ENCODE results near the gene ADRA2C.

The ADRA2C gene

DNA sequence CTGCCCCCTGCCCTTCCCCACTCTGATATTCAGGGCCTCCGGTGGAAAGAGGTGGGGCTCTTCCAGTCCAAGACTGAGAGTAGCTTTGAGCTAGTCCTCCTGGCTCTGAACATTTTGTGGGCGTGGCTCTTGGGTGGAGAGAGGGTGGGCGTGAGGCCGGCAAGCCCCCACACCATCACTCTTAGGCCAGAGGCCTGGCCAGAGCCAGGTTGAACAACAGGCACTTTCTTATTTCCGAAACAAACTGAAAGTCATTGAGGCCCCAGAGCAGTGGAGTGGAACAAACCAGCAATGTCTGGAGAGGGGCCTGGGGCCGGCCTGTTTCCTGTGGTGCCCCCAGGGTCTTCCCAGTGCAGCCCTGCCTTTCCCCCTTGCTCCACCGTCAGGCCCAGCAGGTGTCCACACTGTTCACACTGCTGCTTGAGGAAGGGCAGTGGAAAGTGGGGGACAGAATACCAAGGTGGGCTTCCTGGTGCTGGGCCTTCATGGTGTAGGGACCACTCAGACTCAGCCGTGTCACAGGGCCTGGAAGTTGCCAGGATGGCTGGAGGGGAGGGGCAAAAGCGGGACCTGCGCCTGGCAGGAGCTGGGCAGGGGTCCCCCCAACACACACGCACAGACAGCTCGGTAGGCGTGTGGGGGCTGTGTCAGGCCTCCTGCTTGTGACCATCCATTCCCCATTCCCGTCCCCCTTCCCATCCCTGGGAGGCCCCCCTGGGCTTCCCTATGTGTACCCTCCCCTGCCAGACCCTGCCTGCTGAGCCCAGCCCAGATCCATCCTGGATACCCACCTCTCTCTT, 2.9 kb downstream of the ADRA2C start:
- TF ChIP-seq, protein P1, sequence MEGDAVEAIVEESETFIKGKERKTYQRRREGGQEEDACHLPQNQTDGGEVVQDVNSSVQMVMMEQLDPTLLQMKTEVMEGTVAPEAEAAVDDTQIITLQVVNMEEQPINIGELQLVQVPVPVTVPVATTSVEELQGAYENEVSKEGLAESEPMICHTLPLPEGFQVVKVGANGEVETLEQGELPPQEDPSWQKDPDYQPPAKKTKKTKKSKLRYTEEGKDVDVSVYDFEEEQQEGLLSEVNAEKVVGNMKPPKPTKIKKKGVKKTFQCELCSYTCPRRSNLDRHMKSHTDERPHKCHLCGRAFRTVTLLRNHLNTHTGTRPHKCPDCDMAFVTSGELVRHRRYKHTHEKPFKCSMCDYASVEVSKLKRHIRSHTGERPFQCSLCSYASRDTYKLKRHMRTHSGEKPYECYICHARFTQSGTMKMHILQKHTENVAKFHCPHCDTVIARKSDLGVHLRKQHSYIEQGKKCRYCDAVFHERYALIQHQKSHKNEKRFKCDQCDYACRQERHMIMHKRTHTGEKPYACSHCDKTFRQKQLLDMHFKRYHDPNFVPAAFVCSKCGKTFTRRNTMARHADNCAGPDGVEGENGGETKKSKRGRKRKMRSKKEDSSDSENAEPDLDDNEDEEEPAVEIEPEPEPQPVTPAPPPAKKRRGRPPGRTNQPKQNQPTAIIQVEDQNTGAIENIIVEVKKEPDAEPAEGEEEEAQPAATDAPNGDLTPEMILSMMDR (IDR thresholded peaks at IDR 0.05; ENCODE audit: low read depth, low read length), result no peak
- DNase-seq (ENCODE audit: extremely low read depth, low read depth), result no peak

DNA sequence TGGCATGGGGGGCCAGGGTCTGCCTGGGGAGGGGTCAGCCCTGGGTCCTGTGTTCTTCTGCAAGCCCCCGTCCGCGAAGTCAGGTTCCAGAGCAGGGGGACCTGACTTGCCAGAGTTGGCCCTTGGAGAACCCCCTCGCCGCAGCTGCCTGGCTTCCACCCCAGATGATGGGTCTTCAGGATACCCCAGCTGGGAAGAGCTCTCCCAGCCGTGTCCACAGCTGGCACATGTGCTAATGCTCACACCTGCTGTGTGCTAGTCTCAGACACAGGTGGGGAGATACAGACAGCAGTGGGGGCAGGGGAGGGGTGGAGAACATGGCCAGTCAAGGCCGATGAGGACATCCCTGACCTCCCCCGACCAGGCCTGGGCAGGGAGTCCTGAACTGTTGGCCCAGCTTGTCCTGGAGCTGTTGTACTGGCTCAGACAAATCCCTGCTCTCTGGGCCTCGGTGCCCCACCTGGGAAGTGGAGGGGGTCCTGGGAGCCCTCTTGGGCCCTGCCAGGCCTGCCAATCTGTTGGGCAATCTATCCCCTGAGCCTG, 3.5 kb downstream of the ADRA2C start:
- DNase-seq (ENCODE audit: extremely low read depth, low read depth), result no peak
- TF ChIP-seq, protein P1 (IDR thresholded peaks at IDR 0.05; ENCODE audit: low read depth, low read length), result no peak

DNA sequence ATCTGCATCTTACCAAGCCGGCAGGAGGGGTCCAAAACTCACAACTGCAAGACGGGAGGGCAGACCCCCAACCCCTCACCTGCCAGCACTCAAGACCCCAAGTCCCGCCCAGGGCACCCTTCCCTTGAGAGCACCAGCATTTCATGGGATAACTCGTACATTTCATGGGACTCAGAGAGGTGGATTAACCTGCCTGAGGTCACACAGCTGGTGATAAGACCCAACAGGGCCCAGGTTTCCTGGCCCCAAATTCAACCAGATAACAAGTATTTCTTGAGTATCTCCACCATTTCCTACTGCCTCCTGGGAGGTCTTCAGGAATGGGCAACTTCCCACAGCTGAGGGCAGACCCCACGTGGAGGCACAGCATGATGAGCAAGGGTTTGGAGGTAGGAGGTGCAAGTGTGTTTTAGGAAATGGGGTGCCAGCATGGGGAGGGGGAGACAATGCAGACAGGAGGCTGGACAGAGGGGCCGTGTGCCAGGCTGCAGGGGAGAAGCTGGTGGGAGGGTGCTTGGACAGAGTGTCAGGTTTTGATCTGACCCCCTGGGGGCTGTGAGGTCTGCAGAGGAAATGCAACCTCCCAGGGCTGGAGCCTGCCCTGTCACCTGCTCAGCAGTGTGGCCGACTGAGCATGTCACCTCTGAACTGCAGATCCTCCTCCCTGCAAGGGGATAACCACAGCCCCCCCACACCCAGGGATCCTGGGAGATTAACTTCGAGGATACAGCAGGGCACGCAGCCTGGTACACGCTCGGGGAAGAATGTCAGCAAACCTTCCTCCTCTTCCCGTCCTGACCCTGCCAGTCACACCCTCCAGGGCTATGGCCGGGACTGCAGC, 4.4 kb downstream of the ADRA2C start:
- TF ChIP-seq, protein P1 (IDR thresholded peaks at IDR 0.05; ENCODE audit: low read depth, low read length), result no peak
- no peak for DNase-seq (ENCODE audit: extremely low read depth, low read depth)

DNA sequence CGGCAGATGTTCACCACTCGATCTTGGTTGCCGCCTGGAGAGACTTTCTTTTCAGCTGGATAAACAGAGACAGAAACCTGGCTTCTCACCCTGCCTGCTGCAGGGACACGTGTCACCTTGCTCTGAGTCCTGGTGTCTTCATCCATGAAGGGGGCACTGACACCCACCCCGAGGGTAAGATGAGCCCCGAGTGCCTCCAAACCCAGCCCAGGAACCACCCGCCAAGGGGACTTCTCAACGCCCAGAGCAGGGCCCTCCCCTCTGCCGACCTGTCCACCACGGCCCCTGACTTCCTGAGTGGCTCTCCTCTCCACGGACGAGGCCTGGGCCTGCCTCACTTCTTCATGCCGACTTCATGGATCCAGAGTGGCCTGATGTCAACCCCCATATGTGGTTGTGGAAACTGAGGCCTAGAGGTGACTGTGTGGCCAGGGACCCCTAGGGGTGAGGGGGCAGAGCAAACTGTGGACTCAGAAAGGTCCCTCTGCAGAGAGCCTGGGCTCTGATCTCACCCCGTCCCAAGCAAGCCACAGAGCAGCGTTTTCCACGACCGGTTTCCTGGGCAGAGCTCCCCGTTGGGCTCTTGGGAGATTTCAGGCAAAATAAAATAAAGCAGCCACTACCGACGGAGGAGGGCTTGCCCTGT, 5.1 kb downstream of the ADRA2C start:
- DNase-seq (ENCODE audit: extremely low read depth, low read depth), result no peak
- TF ChIP-seq, protein P1 (IDR thresholded peaks at IDR 0.05; ENCODE audit: low read depth, low read length), result no peak

DNA sequence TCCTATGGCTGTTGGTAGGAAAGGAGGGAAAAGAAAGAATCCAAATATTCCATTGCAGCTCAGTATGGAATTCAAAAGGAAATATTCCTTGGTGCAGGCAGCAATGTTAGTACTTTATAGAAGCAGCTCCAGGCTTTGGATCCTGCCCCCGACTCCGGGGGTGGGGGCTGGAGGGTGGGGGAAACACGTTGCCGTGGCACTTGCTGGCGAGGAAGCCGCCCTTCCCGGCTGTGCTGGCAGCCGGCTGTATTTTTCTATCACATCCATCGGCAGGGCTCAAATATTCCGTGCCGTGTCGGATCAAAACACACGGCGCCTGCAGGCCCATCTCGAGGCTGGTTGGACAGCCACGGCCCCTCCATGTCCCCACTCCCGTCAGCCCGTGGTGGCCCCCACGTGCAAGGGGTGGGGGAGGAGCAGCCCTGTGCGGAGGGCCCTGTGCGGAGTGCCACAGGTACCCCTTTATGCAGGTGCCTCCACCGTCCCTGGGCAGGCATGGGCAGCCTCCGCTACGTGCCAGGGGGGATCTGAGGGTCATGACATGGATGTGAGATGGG, 5.8 kb downstream of the ADRA2C start:
- TF ChIP-seq, protein P1 (IDR thresholded peaks at IDR 0.05; ENCODE audit: low read depth, low read length), result no peak
- no peak for DNase-seq (ENCODE audit: extremely low read depth, low read depth)

DNA sequence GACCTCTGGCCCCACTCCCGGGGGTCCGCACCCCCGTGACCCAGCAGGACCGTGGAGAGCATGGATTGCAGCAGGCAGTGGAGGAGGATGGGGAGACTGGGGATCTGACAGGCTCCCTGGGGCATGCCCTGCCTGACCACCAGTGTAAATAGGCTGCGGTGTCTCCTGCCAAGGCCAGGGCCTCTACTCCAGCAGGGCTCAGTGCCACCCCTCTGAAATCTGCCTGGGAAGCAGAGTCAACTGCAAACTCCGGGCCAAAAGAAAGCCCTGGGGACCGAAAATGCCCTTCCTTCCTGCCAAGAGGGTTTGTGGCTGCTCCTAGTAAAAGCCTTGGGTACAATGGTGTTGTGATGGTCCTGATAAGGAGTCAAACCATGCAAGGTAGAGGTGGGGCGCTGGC, 6.4 kb downstream of the ADRA2C start:
- no peak for DNase-seq (ENCODE audit: extremely low read depth, low read depth)
- TF ChIP-seq, protein P1 (IDR thresholded peaks at IDR 0.05; ENCODE audit: low read depth, low read length), result no peak
